ENCODE data around the gene KDM6A. TPM values are rescaled to one million over a fixed set of nuclear protein-coding genes. Genes with fewer than 3 reads are reported as not detected.

The KDM6A gene
- total and polyA plus RNA-seq, 4 experiments from 2014 or later: 12.5 to 51.2 (median 34.3) TPM

GRCh38 chrX:44875185-44875489 is 2.1 kb downstream of the KDM6A start:
- no peaks in the 10 kb centered on the region for H3K9me3 Mint-ChIP-seq
- intact Hi-C loops (cut with micrococcal nuclease): loop anchor here (10.0 kb wide), 2 partner anchors 70 to 630 kb away; no protein-coding TSS in a partner anchor
- peak overlapping the region; percentile 97 to 100 (median 99) for H3K27ac Mint-ChIP-seq
- ChIA-PET CTCF (ENCODE audit: partially characterized antibody) (interaction anchor here (1.0 kb wide), 1 partner anchor 194 kb away, joined by 3 read pairs; no protein-coding TSS in a partner anchor), POLR2A (ENCODE audit: partially characterized antibody) (interaction anchor here (1.4 to 1.7 kb wide), 2 partner anchors 23 to 194 kb away, joined by 5 to 7 read pairs; no protein-coding TSS in a partner anchor)
- Histone ChIP-seq H3K4me3 (ENCODE audit: low read length in 2 of 2) (peak overlapping the region; percentile 14 to 62), H3K27ac (ENCODE audit: low read depth, low read length) (peak overlapping the region; percentile 85), H3K27me3 (ENCODE audit: insufficient read depth, low read length) (no peaks in the 10 kb centered on the region), H3K36me3 (ENCODE audit: insufficient read depth, low read length) (no peaks in the 10 kb centered on the region), H3K4me1 (ENCODE audit: insufficient read depth, low read length) (peaks cover 46% of the 10 kb centered on the region), H3K9me3 (ENCODE audit: control insufficient read depth in 1 of 2, low read length in 2 of 2) (no peaks in the 10 kb centered on the region)
- no peak for DNase-seq
- H3K27me3 Mint-ChIP-seq: no peaks in the 10 kb centered on the region
- peaks cover 12 to 58% (median 37%) of the 10 kb centered on the region in 4 donors for H3K4me1 Mint-ChIP-seq
- peak overlapping the region; percentile 93 to 100 (median 99) for H3K4me3 Mint-ChIP-seq
- H3K36me3 Mint-ChIP-seq: peaks cover 7 to 11% of the 10 kb centered on the region in 2 donors

- Mint-ChIP-seq H3K4me3 (peak overlapping the region; percentile 67 to 100 (median 88)), H3K4me1 (peaks cover 15 to 66% (median 43%) of the 10 kb centered on the region in 4 donors), H3K27me3 (no peaks in the 10 kb centered on the region), H3K36me3 (peaks cover 9 to 12% of the 10 kb centered on the region in 2 donors), H3K9me3 (no peaks in the 10 kb centered on the region), H3K27ac (peak overlapping the region in 6 of 7 donors; percentile 59 to 100 (median 74))
- H3K27me3 ChIP-seq (ENCODE audit: insufficient read depth, low read length): no peaks in the 10 kb centered on the region
- no peak for DNase-seq
- peaks cover 46% of the 10 kb centered on the region for H3K4me1 ChIP-seq (ENCODE audit: insufficient read depth, low read length)
- peak overlapping the region; percentile 4 for H3K27ac ChIP-seq (ENCODE audit: low read depth, low read length)
- H3K9me3 ChIP-seq (ENCODE audit: control insufficient read depth in 1 of 2, low read length in 2 of 2): no peaks in the 10 kb centered on the region
- peak overlapping the region in 1 of 2 donors; percentile 62 for H3K4me3 ChIP-seq (ENCODE audit: low read length in 2 of 2)
- ChIA-PET POLR2A (ENCODE audit: partially characterized antibody) (no interaction called here), CTCF (ENCODE audit: partially characterized antibody) (interaction anchor here (0.6 kb wide), 1 partner anchor 31 kb away, joined by 3 read pairs; no protein-coding TSS in a partner anchor)
- intact Hi-C loops (cut with micrococcal nuclease): loop anchor here (10.0 kb wide), 2 partner anchors 69 to 631 kb away; no protein-coding TSS in a partner anchor
- H3K36me3 ChIP-seq (ENCODE audit: insufficient read depth, low read length): no peaks in the 10 kb centered on the region
These were observed 3.1 kb downstream of the KDM6A start for GRCh38 chrX:44876086-44876485.

- no peaks in the 10 kb centered on the region for H3K9me3 ChIP-seq (ENCODE audit: control insufficient read depth in 1 of 2, low read length in 2 of 2)
- peaks cover 12 to 68% (median 44%) of the 10 kb centered on the region in 4 donors for H3K4me1 Mint-ChIP-seq
- H3K4me3 ChIP-seq (ENCODE audit: low read length in 2 of 2): no peak overlapping the region
- CTCF ChIA-PET (ENCODE audit: partially characterized antibody): interaction anchor here (0.6 kb wide), 1 partner anchor 31 kb away, joined by 3 read pairs; no protein-coding TSS in a partner anchor
- no peaks in the 10 kb centered on the region for H3K27me3 ChIP-seq (ENCODE audit: insufficient read depth, low read length)
- no peak for DNase-seq
- peak overlapping the region in 1 of 7 donors; percentile 36 for H3K27ac Mint-ChIP-seq
- H3K9me3 Mint-ChIP-seq: no peaks in the 10 kb centered on the region
- H3K4me3 Mint-ChIP-seq: peak overlapping the region in 5 of 8 donors; percentile 25 to 100 (median 53)
- H3K27me3 Mint-ChIP-seq: no peaks in the 10 kb centered on the region
- H3K4me1 ChIP-seq (ENCODE audit: insufficient read depth, low read length): peaks cover 41% of the 10 kb centered on the region
- no peak overlapping the region for H3K27ac ChIP-seq (ENCODE audit: low read depth, low read length)
- H3K36me3 Mint-ChIP-seq: peaks cover 9 to 12% of the 10 kb centered on the region in 2 donors
- H3K36me3 ChIP-seq (ENCODE audit: insufficient read depth, low read length): no peaks in the 10 kb centered on the region
- intact Hi-C loops (cut with micrococcal nuclease): loop anchor here (10.0 kb wide), 2 partner anchors 68 to 632 kb away; no protein-coding TSS in a partner anchor
- POLR2A ChIA-PET (ENCODE audit: partially characterized antibody): no interaction called here
These were observed 3.8 kb downstream of the KDM6A start for GRCh38 chrX:44876767-44877166.

- Mint-ChIP-seq H3K4me1 (peaks cover 13 to 83% (median 53%) of the 10 kb centered on the region in 4 donors), H3K27me3 (no peaks in the 10 kb centered on the region), H3K9me3 (no peaks in the 10 kb centered on the region), H3K36me3 (peaks cover 9 to 10% of the 10 kb centered on the region in 2 donors), H3K4me3 (peak overlapping the region in 2 of 8 donors; percentile 47 to 52), H3K27ac (no peak overlapping the region)
- no peak for DNase-seq
- no peaks in the 10 kb centered on the region for H3K9me3 ChIP-seq (ENCODE audit: control insufficient read depth in 1 of 2, low read length in 2 of 2)
- POLR2A ChIA-PET (ENCODE audit: partially characterized antibody): no interaction called here
- intact Hi-C loops (cut with micrococcal nuclease): loop anchor here (10.0 kb wide), 2 partner anchors 66 to 634 kb away; no protein-coding TSS in a partner anchor
- CTCF ChIA-PET (ENCODE audit: partially characterized antibody): no interaction called here
- H3K36me3 ChIP-seq (ENCODE audit: insufficient read depth, low read length): no peaks in the 10 kb centered on the region
- H3K27ac ChIP-seq (ENCODE audit: low read depth, low read length): no peak overlapping the region
- peaks cover 53% of the 10 kb centered on the region for H3K4me1 ChIP-seq (ENCODE audit: insufficient read depth, low read length)
- H3K4me3 ChIP-seq (ENCODE audit: low read length in 2 of 2): no peak overlapping the region
- no peaks in the 10 kb centered on the region for H3K27me3 ChIP-seq (ENCODE audit: insufficient read depth, low read length)
These were observed 5.8 kb downstream of the KDM6A start for GRCh38 chrX:44878780-44879179.

- intact Hi-C loops (cut with micrococcal nuclease): no loop called here
- no peak for DNase-seq
- H3K27me3 ChIP-seq (ENCODE audit: insufficient read depth, low read length): no peaks in the 10 kb centered on the region
- Mint-ChIP-seq H3K27me3 (no peaks in the 10 kb centered on the region), H3K27ac (peak overlapping the region in 1 of 7 donors; percentile 27), H3K36me3 (peaks cover 6% of the 10 kb centered on the region in 2 donors), H3K4me1 (peaks cover 18 to 93% (median 56%) of the 10 kb centered on the region in 4 donors), H3K4me3 (peak overlapping the region in 2 of 8 donors; percentile 40 to 50), H3K9me3 (no peaks in the 10 kb centered on the region)
- ChIA-PET CTCF (ENCODE audit: partially characterized antibody) (no interaction called here), POLR2A (ENCODE audit: partially characterized antibody) (no interaction called here)
- H3K27ac ChIP-seq (ENCODE audit: low read depth, low read length): no peak overlapping the region
- peaks cover 54% of the 10 kb centered on the region for H3K4me1 ChIP-seq (ENCODE audit: insufficient read depth, low read length)
- H3K36me3 ChIP-seq (ENCODE audit: insufficient read depth, low read length): no peaks in the 10 kb centered on the region
- no peaks in the 10 kb centered on the region for H3K9me3 ChIP-seq (ENCODE audit: control insufficient read depth in 1 of 2, low read length in 2 of 2)
- no peak overlapping the region for H3K4me3 ChIP-seq (ENCODE audit: low read length in 2 of 2)
These were observed 8.6 kb downstream of the KDM6A start for GRCh38 chrX:44881549-44881948.

GRCh38 chrX:44882635-44883034 is 9.6 kb downstream of the KDM6A start:
- no peak overlapping the region for H3K27ac ChIP-seq (ENCODE audit: low read depth, low read length)
- peaks cover 18 to 95% (median 56%) of the 10 kb centered on the region in 4 donors for H3K4me1 Mint-ChIP-seq
- ChIA-PET CTCF (ENCODE audit: partially characterized antibody) (no interaction called here), POLR2A (ENCODE audit: partially characterized antibody) (interaction anchor here (0.7 kb wide), 1 partner anchor 10 kb away, joined by 4 read pairs; the partner anchor contains the start of gene KDM6A)
- DNase-seq: no peak
- H3K9me3 ChIP-seq (ENCODE audit: control insufficient read depth in 1 of 2, low read length in 2 of 2): no peaks in the 10 kb centered on the region
- no peaks in the 10 kb centered on the region for H3K27me3 ChIP-seq (ENCODE audit: insufficient read depth, low read length)
- no peak overlapping the region for H3K27ac Mint-ChIP-seq
- intact Hi-C loops (cut with micrococcal nuclease): no loop called here
- H3K36me3 ChIP-seq (ENCODE audit: insufficient read depth, low read length): no peaks in the 10 kb centered on the region
- peaks cover 54% of the 10 kb centered on the region for H3K4me1 ChIP-seq (ENCODE audit: insufficient read depth, low read length)
- no peaks in the 10 kb centered on the region for H3K9me3 Mint-ChIP-seq
- H3K4me3 Mint-ChIP-seq: peak overlapping the region in 1 of 8 donors; percentile 59
- no peaks in the 10 kb centered on the region for H3K27me3 Mint-ChIP-seq
- no peak overlapping the region for H3K4me3 ChIP-seq (ENCODE audit: low read length in 2 of 2)
- peaks cover 2 to 3% of the 10 kb centered on the region in 2 donors for H3K36me3 Mint-ChIP-seq

GRCh38 chrX:44884944-44885343 is 12.0 kb downstream of the KDM6A start:
- H3K27me3 Mint-ChIP-seq: no peaks in the 10 kb centered on the region
- H3K27me3 ChIP-seq (ENCODE audit: insufficient read depth, low read length): no peaks in the 10 kb centered on the region
- peaks cover 3% of the 10 kb centered on the region in 2 donors for H3K36me3 Mint-ChIP-seq
- no peak overlapping the region for H3K4me3 ChIP-seq (ENCODE audit: low read length in 2 of 2)
- CTCF ChIA-PET (ENCODE audit: partially characterized antibody): no interaction called here
- no peak for DNase-seq
- H3K27ac ChIP-seq (ENCODE audit: low read depth, low read length): no peak overlapping the region
- peaks cover 18 to 91% (median 61%) of the 10 kb centered on the region in 4 donors for H3K4me1 Mint-ChIP-seq
- H3K4me3 Mint-ChIP-seq: peak overlapping the region in 2 of 8 donors; percentile 52 to 53
- POLR2A ChIA-PET (ENCODE audit: partially characterized antibody): no interaction called here
- H3K27ac Mint-ChIP-seq: peak overlapping the region in 1 of 7 donors; percentile 64
- intact Hi-C loops (cut with micrococcal nuclease): no loop called here
- H3K36me3 ChIP-seq (ENCODE audit: insufficient read depth, low read length): no peaks in the 10 kb centered on the region
- H3K9me3 ChIP-seq (ENCODE audit: control insufficient read depth in 1 of 2, low read length in 2 of 2): no peaks in the 10 kb centered on the region
- no peaks in the 10 kb centered on the region for H3K9me3 Mint-ChIP-seq
- H3K4me1 ChIP-seq (ENCODE audit: insufficient read depth, low read length): peaks cover 50% of the 10 kb centered on the region
